NCI-H345 treated with DMSO at 0.1 percent for 48 hours (cell line): Measurements from ENCODE around the gene LRRC10.

ENCODE experiments used
- DNase-seq: peaks from one replicate; lab custom pipeline; 2025; ENCODE audit not compliant: unreplicated experiment; lab: John Stamatoyannopoulos, UW

Gene LRRC10

GRCh38 chr12:69610729-69611128, at the start of gene LRRC10:
TSS of gene LRRC10 (minus strand) at chr12:69610907. CDS start at chr12:69610838, 69 bp downstream.
- DNase-seq, result no peak

DNA sequence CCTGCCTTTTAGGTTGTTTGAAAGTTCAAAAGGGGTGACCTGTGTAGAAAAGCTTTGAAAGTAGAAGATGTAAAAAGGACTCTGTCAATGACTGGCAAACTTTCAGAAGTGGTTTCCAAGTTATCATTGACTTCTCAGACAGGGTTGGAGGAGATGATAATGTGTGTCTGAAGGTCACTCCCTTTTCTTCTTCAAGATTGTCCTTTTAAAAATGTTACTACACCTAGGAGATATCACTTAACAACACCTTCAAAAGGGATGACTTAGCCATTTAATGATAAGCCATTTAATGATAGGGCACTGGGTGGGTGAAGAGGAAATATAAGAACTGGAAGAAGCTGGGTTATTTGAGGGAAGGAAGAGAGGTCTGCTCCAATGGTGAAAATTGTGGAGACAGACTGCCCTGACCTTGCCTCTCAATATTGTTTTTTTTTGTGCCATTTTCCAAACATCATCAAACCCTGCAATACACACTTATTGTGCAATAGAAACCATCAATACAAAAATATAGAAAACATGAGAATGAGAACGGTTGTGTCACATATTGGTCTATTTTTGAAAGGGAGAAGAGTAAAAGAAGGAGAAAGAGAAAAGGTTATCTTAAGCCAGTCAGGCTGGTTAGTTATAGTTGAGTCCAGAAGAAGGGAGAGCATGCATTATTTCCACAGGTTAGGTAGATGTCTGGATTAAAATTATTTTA, 49.6 kb upstream of the LRRC10 start:
- DNase-seq, result no peak

DNA sequence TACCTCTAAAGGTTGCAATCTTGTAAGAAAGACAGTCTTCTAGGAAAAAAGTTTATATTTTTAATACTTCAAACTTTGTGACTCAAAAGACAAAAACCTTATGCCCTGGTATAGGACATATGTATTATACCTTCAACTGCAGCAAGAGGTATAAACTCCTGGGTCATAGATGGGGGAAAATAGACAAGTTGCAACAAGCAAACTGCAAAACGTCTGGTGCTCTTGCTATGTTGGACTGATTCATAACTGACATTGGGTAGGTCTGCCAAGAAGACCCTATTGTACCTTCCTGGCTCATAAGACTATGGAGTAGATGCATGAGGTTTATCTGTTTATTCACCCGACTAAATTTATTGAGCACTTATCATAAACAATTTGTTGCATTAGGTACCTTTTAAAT, 47.5 kb upstream of the LRRC10 start:
- no peak for DNase-seq

GRCh38 chr12:69657376-69658137, 46.9 kb upstream of the LRRC10 start:
- no peak for DNase-seq

DNA sequence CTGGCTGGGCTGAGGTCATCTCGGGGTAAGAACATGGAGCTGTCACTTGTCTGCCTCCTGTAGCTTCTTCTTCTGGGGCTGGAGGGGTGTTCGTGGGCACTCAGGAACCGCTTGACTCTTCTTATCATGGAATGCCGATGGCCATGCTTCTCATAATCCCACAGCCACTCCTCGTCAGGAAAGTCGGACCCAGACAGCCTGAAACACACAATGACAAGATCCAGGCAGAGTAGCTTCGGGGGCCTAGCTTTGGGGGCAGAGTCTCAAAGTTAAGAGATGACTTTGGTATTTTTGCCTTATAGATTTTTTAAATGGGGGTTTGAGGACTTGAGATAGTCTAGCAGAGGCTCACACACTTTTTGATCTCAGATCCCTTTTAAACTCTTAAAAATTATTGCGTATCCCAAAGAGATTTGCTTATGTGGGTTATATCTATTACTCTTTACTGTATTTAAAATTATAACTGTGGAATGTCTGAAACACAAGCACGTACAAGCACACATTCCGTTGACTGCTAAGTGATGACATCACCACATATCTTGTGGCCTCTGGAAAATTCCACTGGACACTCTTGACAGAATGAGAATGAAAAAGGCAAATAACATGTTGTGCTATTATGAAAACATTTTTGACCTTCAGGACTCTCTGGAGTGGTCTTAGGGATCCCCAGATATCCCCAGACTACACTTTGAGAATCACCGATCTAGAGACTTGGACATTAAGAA, 45.1 kb upstream of the LRRC10 start:
- no peak for DNase-seq

DNA sequence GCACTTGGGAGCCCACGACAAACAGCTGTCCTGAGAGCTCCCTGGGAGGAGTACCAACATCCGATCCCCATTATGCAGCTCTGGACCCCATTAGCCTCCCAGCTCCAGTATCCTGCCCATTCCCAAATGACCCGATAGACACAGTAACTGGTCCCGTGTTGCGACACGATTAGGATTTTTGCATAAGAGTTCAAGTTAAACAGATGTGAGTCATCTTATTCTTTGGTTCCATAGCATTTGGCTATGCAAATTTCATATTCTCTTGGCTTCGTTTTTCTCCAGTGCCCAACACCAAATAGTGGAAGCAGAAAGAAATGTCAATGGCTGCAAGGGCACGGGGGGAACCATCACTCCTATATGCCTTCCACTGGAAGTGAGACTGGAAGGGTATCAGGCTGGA, 43.0 kb upstream of the LRRC10 start:
- DNase-seq, result no peak

DNA sequence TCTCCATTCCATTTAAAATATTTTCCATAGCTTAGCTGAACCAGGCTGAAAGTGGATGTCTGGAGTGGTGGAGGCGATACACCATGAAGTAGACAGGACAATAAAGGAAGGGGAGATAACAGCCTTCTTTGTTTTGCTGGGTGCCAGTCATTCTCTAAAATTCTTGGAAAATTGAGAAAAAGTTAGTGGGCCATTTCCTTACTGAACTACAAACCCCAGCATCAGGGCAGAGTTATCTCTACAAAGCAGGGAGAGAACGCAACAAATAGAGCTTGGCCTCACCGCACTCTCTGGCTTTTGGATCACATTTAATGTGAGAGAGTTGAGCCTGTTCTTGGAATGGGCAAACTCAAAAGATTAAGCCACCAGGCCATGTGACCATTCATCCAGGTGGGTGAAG, 41.2 kb upstream of the LRRC10 start:
- no peak for DNase-seq

- DNase-seq, result no peak
These were observed 38.8 kb upstream of the LRRC10 start for GRCh38 chr12:69649529-69649928.

- DNase-seq, result no peak
These were observed 37.8 kb upstream of the LRRC10 start for GRCh38 chr12:69648476-69648875.

DNA sequence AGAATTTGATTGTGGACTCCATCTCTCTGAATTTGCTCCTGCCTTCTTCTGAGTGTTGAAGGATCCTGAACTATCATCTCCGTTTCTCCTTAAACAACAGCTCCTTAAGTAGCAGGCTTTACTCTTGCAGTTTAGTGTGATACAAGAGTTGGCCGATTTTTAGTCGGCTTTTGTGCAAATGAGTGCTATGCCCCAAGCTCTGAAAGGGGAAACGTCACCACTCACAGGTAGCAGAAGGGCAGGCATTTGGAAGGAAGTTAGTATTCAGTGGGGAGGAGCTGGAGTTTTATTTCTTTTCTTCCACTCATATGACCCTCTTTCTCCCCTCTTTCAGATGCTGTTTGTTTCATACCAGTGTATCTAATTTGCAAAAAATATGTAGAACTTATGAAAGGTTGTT, 36.5 kb upstream of the LRRC10 start:
- no peak for DNase-seq

GRCh38 chr12:69645031-69645430, 34.3 kb upstream of the LRRC10 start:
- DNase-seq, result no peak

- no peak for DNase-seq
These were observed 33.8 kb upstream of the LRRC10 start for GRCh38 chr12:69644511-69644910.

DNA sequence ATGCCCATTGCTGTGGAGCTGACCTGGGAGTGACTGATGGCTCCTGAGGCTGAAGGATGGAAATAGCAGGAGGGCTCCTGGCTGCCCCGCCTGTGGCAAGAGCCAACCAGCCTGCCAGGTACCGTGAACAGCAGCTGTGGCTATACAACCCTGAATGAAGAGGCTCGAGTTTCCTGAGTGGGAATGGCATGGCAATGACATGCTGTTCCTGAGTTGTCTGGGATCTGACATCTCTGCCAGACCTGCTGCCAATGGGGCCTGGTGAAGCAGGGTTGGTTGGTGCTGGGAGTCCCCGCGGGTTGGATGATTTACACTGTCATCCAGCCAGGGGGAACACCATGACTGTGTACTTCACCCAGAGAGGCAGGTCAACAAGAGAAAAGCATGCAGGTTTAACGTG, 31.8 kb upstream of the LRRC10 start:
- no peak for DNase-seq

GRCh38 chr12:69641546-69641945, 30.8 kb upstream of the LRRC10 start:
- DNase-seq, result no peak

DNA sequence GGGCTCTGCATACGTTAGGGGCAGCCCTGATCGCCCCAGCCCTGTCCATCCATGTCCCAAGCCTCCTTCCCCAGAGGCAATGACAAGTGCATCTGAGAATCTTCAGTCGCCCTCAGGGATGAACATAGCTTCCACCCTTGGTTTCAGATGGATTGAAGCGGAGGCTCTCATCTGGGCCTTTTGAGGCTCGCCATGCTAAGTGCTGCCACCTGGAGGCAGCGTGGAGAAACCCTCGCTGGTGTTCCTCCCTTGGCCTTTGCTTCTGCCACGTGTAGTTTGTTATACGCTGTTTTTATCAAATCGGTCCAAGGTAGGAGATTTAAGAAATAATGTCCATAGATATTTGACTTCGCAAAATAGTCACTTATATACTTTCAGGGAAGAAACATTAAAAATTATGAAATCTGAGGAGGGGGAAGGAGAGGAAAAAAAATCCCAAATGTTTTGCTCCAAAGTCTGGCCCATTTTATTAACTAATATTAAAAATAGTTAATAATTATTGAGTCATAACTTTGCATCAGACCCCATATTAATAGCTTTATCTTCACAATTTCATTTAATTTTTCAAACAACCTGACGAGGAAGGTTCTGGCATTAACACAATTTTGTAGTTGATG, 28.8 kb upstream of the LRRC10 start:
- DNase-seq, result peak; percentile 24

DNA sequence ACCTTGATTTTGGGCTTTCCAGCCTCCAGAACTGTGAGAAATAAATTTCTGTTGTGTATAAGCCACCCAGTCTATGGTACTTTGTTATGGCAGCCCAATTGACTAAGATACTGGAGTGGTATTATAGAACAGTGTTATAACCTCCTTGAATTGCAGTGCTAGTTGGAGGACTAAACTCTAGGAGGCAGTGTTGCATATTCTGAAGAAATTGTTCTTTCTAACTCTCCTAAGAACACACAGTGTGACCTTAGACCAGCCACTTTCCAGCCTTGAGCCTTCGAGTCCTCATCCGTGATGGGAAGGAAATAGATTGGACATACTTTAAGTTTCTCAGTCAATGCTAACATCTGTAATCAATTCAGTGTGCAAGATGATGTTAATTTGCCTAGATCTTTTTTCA, 22.4 kb upstream of the LRRC10 start:
- no peak for DNase-seq

- no peak for DNase-seq
These were observed 19.5 kb upstream of the LRRC10 start for GRCh38 chr12:69630191-69630590.

GRCh38 chr12:69627501-69627900, 16.8 kb upstream of the LRRC10 start:
- DNase-seq, result no peak

DNA sequence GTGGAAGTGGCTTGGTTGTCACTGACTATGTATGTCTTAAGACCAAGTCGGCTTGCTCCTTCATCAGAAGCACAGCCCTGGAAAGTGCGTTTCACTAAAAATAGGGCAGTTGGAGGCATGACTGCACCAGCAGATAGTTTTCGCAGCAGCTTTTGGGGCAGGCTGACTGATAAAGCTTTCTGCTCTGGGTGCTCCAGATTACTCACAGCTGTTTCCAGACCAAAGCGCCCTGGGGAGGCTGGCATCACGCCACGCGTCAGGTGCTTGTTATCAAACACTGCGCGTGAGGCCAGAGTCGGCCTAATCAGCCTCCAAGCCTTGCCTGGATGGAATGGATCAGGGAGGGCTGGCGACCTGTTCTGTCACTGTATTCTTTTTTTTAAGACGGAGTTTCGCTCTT, 13.3 kb upstream of the LRRC10 start:
- peak; percentile 88 for DNase-seq

GRCh38 chr12:69621551-69621950, 10.8 kb upstream of the LRRC10 start:
- no peak for DNase-seq

- DNase-seq, result no peak
These were observed 10.2 kb upstream of the LRRC10 start for GRCh38 chr12:69620921-69621320.

GRCh38 chr12:69620077-69620476, 9.4 kb upstream of the LRRC10 start:
- DNase-seq, result no peak
